Measurements from ENCODE around the gene SLC6A8. TPM values are rescaled to one million over a fixed set of nuclear protein-coding genes. Genes with fewer than 3 reads are reported as not detected.
A peak's percentile ranks its signal among the peaks of the same experiment; 100 is the strongest.

SLC6A8 gene
- total and polyA plus RNA-seq, 2 donors (not counting 1 experiment from before 2014, with no cell fraction given) = 0.49 to 2.9 TPM

DNA sequence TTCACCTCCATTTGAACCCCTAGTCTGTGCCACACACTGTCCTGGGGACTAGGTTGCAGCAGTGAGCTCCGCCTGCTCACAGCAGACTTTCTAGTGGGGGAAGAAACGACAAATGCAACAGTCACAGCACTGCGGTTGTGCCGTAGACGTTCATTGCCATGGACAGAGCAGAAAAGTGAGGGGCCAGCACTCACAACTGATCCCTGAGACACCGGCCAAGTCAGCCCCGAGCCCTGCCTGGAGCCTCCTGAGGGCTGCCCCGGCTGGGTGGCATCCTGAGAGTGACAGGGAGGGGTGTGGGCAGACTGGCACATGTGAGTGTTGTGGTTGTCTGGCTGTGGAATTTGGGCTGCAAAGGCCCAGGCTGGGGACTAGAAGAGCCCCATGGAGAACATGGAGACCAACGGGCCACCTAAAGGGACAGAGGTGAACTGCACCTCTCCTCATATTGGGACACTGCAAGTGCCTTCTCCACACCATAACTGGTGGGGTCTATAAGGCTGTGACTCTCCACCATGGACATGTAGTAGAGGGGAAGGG is 36.1 kb upstream of the SLC6A8 start:
- no peak overlapping the region for H2AFZ ChIP-seq (ENCODE audit: insufficient read depth, low read depth, low read length, poor library complexity, severe bottlenecking)
- Mint-ChIP-seq H3K4me1 (no peaks in the 10 kb centered on the region), H3K27me3 (peaks cover 3% of the 10 kb centered on the region), H3K27ac (no peak overlapping the region), H3K9me3 (ENCODE audit: insufficient read depth) (no peaks in the 10 kb centered on the region), H3K4me3 (no peak overlapping the region)
- intact Hi-C loops (cut with micrococcal nuclease) = no loop called here
- peaks cover 0 to 19% (median 5%) of the 10 kb centered on the region in 4 experiments for H3K27me3 ChIP-seq (replicated peaks in 1 of 4; ENCODE audit: control extremely low read depth in 1 of 4, control insufficient read depth in 3 of 4, insufficient read depth in 4 of 4, low read length in 3 of 4)
- TF ChIP-seq, protein P1, sequence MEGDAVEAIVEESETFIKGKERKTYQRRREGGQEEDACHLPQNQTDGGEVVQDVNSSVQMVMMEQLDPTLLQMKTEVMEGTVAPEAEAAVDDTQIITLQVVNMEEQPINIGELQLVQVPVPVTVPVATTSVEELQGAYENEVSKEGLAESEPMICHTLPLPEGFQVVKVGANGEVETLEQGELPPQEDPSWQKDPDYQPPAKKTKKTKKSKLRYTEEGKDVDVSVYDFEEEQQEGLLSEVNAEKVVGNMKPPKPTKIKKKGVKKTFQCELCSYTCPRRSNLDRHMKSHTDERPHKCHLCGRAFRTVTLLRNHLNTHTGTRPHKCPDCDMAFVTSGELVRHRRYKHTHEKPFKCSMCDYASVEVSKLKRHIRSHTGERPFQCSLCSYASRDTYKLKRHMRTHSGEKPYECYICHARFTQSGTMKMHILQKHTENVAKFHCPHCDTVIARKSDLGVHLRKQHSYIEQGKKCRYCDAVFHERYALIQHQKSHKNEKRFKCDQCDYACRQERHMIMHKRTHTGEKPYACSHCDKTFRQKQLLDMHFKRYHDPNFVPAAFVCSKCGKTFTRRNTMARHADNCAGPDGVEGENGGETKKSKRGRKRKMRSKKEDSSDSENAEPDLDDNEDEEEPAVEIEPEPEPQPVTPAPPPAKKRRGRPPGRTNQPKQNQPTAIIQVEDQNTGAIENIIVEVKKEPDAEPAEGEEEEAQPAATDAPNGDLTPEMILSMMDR (IDR thresholded peaks at IDR 0.05) = peak; percentile 32
- TF ChIP-seq EZH2 (IDR thresholded peaks at IDR 0.05; ENCODE audit: borderline replicate concordance, insufficient read depth, low read depth, low read length, poor library complexity, severe bottlenecking) = no peak
- no peak overlapping the region for H3K4me2 ChIP-seq (replicated peaks; ENCODE audit: low read depth, low read length, poor library complexity, severe bottlenecking)
- DNase-seq = no peak
- CTCF ChIA-PET = interaction anchor here (2.3 to 6.3 kb wide), 3 partner anchors 16 to 112 kb away, joined by 7 to 25 read pairs (median 9); no protein-coding TSS in a partner anchor
- peaks cover 4 to 7% of the 10 kb centered on the region in 2 donors for H3K4me1 ChIP-seq (ENCODE audit: control insufficient read depth in 2 of 2, insufficient read depth in 2 of 2, low read length in 2 of 2)
- H3K79me2 ChIP-seq (ENCODE audit: control insufficient read depth, insufficient read depth, low read length) = no peaks in the 10 kb centered on the region
- H3K27ac ChIP-seq (ENCODE audit: low read length in 2 of 2) = no peak overlapping the region
- WGBS (ENCODE audit: insufficient coverage) = 100% methylated on average over 1 of the region's 9 CpGs
- peak; percentile 37 for ATAC-seq (ENCODE audit: low read depth)
- no peak overlapping the region for H3K9ac ChIP-seq (ENCODE audit: low read length)
- H4K20me1 ChIP-seq (ENCODE audit: control insufficient read depth, insufficient read depth, low read length, poor library complexity, severe bottlenecking) = no peaks in the 10 kb centered on the region
- H3K36me3 ChIP-seq (replicated peaks in 1 of 2; ENCODE audit: control extremely low read depth in 1 of 2, control insufficient read depth in 1 of 2, extremely low read depth in 1 of 2, insufficient read depth in 2 of 2, low read length in 1 of 2) = no peaks in the 10 kb centered on the region
- no peak overlapping the region for H3K4me3 ChIP-seq (ENCODE audit: control extremely low read depth in 1 of 5, extremely low read depth in 1 of 5, insufficient read depth in 1 of 5, low read depth in 2 of 5, low read length in 4 of 5)
- POLR2A ChIA-PET = no interaction called here
- H3K9me3 ChIP-seq (ENCODE audit: control extremely low read depth in 1 of 3, control insufficient read depth in 2 of 3, insufficient read depth in 1 of 3, low read length in 2 of 3) = no peaks in the 10 kb centered on the region

GRCh38 chrX:153653556-153653955 is 34.2 kb upstream of the SLC6A8 start:
- Histone ChIP-seq H3K79me2 (ENCODE audit: control insufficient read depth, insufficient read depth, low read length) (no peaks in the 10 kb centered on the region), H3K9me3 (ENCODE audit: control extremely low read depth in 1 of 3, control insufficient read depth in 2 of 3, insufficient read depth in 1 of 3, low read length in 2 of 3) (no peaks in the 10 kb centered on the region), H3K4me3 (ENCODE audit: control extremely low read depth in 1 of 5, extremely low read depth in 1 of 5, insufficient read depth in 1 of 5, low read depth in 2 of 5, low read length in 4 of 5) (no peak overlapping the region), H3K36me3 (replicated peaks in 1 of 2; ENCODE audit: control extremely low read depth in 1 of 2, control insufficient read depth in 1 of 2, extremely low read depth in 1 of 2, insufficient read depth in 2 of 2, low read length in 1 of 2) (no peaks in the 10 kb centered on the region), H3K4me1 (ENCODE audit: control insufficient read depth in 2 of 2, insufficient read depth in 2 of 2, low read length in 2 of 2) (no peaks in the 10 kb centered on the region), H3K27me3 (replicated peaks in 1 of 4; ENCODE audit: control extremely low read depth in 1 of 4, control insufficient read depth in 3 of 4, insufficient read depth in 4 of 4, low read length in 3 of 4) (peaks cover 0 to 7% (median 1%) of the 10 kb centered on the region in 4 experiments), H3K9ac (ENCODE audit: low read length) (no peak overlapping the region), H3K4me2 (replicated peaks; ENCODE audit: low read depth, low read length, poor library complexity, severe bottlenecking) (no peak overlapping the region), H4K20me1 (ENCODE audit: control insufficient read depth, insufficient read depth, low read length, poor library complexity, severe bottlenecking) (no peaks in the 10 kb centered on the region), H2AFZ (ENCODE audit: insufficient read depth, low read depth, low read length, poor library complexity, severe bottlenecking) (no peak overlapping the region), H3K27ac (ENCODE audit: low read length in 2 of 2) (no peak overlapping the region)
- no peak for TF ChIP-seq EZH2 (IDR thresholded peaks at IDR 0.05; ENCODE audit: borderline replicate concordance, insufficient read depth, low read depth, low read length, poor library complexity, severe bottlenecking)
- TF ChIP-seq, protein P1 (IDR thresholded peaks at IDR 0.05) = no peak
- POLR2A ChIA-PET = no interaction called here
- H3K27ac Mint-ChIP-seq = no peak overlapping the region
- no peaks in the 10 kb centered on the region for H3K9me3 Mint-ChIP-seq (ENCODE audit: insufficient read depth)
- DNase-seq = no peak
- intact Hi-C loops (cut with micrococcal nuclease) = no loop called here
- no peaks in the 10 kb centered on the region for H3K4me1 Mint-ChIP-seq
- ATAC-seq (ENCODE audit: low read depth) = no peak
- no CpG with 5 or more reads among the region's 2 CpGs for WGBS (ENCODE audit: insufficient coverage)
- peaks cover 8% of the 10 kb centered on the region for H3K27me3 Mint-ChIP-seq
- CTCF ChIA-PET = interaction anchor here (1.1 to 1.2 kb wide), 2 partner anchors 9 to 114 kb away, joined by 3 to 5 read pairs; no protein-coding TSS in a partner anchor
- H3K4me3 Mint-ChIP-seq = no peak overlapping the region

Data from B cell (primary cell).